Neutrophil (primary cell): Measurements from ENCODE around the gene EPB41L5.

ENCODE experiments used
- H3K27ac ChIP-seq: fragments of 200-600 bp; sonication (generic); 2 replicates; pipeline ENCODE4 v1.5.1; 2016; ENCODE audit warnings: mild to moderate bottlenecking, moderate library complexity
- H3K27me3 ChIP-seq: fragments of 200-600 bp; sonication (generic); 2 replicates; pipeline ENCODE4 v1.6.0; 2016; ENCODE audit warnings: mild to moderate bottlenecking
- H3K36me3 ChIP-seq: fragments of 200-600 bp; sonication (generic); 2 replicates; pipeline ENCODE4 v1.5.1; 2017
- H3K4me1 ChIP-seq, 2 experiments: fragments of 200-600 bp in 1 of 2; sonication (generic) in 1 of 2; 1 replicate in 1 of 2; 2 replicates in 1 of 2; pipeline versions ENCODE4 v1.5.1 to v1.6.1; 2013 to 2016; ENCODE audit warnings: low read depth in 1 of 2, low read length in 1 of 2, mild to moderate bottlenecking in 1 of 2, moderate library complexity in 1 of 2; ENCODE audit not compliant: control insufficient read depth in 1 of 2, insufficient read depth in 1 of 2
- H3K4me3 ChIP-seq, 2 experiments: fragments of 200-600 bp in 1 of 2; sonication (generic) in 1 of 2; 1 replicate in 1 of 2; 2 replicates in 1 of 2; pipeline ENCODE4 v1.5.1; 2013 to 2016; ENCODE audit warnings: low read depth in 1 of 2, low read length in 1 of 2, mild to moderate bottlenecking in 1 of 2, moderate library complexity in 1 of 2
- H3K9me3 ChIP-seq: fragments of 200-600 bp; sonication (generic); 2 replicates; pipeline ENCODE4 v1.5.1; 2016
- TF ChIP-seq, protein P1 (sequence below): fragments of 200-600 bp; sonication (generic); IDR thresholded peaks from 2 replicates; pipeline ENCODE4 v1.5.1; 2016; ENCODE audit warnings: antibody characterized with exemption

EPB41L5 gene

DNA sequence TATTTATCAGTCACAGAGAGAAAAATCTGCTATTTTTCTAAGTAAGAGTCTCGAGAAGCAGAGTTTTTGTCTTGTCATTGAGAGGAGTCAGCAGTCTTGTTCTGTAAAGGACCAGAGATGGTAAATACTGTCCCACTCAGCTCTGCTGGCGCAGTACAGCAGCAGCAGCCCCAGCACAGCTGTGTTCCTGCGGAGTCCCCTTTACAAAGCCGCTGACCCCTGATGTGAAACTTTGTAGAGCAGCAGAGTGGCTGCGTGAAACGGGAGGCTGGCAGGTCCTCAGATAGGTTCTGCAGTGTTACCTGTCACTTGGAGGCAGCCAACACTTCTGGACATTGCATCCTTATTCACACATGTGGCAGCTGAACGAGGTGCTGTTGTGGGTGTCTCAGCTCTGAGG is 165.1 kb downstream of the EPB41L5 start:
- Histone ChIP-seq H3K27ac (peak overlapping the region; percentile 77), H3K4me1 (peaks cover 27 to 38% of the 10 kb centered on the region in 2 experiments), H3K36me3 (no peaks in the 10 kb centered on the region)

DNA sequence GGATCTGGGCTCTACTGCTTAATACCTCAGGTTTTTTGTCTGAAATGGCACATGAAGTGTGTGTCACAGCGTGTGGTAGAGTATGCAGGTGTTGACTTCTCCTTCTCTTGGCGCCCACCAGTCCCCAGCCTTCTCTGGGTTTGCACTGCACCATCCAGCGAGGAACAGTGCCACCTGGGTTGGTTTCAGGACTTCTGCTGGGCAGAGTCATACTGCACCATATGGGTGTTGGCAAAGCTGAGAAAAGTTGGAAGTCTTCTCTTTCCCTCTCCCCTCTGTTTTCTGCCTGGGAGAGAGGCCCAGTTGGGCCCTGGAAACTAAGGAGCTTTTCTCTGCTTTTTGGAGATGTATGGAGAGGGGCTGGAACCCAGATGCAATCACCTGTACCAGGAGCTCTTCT is 166.5 kb downstream of the EPB41L5 start:
- Histone ChIP-seq H3K4me3 (no peak overlapping the region), H3K27me3 (no peaks in the 10 kb centered on the region), H3K4me1 (peaks cover 27 to 38% of the 10 kb centered on the region in 2 experiments), H3K9me3 (no peaks in the 10 kb centered on the region), H3K36me3 (no peaks in the 10 kb centered on the region), H3K27ac (no peak overlapping the region)
- TF ChIP-seq, protein P1, sequence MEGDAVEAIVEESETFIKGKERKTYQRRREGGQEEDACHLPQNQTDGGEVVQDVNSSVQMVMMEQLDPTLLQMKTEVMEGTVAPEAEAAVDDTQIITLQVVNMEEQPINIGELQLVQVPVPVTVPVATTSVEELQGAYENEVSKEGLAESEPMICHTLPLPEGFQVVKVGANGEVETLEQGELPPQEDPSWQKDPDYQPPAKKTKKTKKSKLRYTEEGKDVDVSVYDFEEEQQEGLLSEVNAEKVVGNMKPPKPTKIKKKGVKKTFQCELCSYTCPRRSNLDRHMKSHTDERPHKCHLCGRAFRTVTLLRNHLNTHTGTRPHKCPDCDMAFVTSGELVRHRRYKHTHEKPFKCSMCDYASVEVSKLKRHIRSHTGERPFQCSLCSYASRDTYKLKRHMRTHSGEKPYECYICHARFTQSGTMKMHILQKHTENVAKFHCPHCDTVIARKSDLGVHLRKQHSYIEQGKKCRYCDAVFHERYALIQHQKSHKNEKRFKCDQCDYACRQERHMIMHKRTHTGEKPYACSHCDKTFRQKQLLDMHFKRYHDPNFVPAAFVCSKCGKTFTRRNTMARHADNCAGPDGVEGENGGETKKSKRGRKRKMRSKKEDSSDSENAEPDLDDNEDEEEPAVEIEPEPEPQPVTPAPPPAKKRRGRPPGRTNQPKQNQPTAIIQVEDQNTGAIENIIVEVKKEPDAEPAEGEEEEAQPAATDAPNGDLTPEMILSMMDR: no peak

More for the DNA sequence above, 165.1 kb downstream of the EPB41L5 start:
- no peaks in the 10 kb centered on the region for H3K27me3 ChIP-seq
- no peak overlapping the region for H3K4me3 ChIP-seq
- TF ChIP-seq, protein P1: no peak
- H3K9me3 ChIP-seq: no peaks in the 10 kb centered on the region

DNA sequence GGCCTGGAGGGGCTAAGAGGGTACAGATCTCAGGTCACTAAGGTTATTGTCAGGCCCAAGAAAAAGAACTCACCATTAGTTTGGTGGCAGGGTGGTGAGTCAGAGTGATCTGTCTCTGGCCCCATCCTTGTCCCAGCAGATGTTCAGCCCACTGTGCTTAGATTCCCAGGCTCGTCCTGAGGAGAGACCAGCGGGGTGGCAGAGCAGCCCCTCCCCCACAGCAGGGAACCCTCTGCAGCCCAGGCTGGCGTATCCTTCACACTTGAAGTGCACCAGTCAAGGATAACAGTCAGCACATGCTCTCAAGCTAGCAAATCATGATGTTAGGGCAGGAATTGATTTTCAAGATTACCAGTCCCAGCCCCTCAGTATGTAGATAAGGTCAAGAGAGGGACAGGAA is 167.2 kb downstream of the EPB41L5 start:
- Histone ChIP-seq H3K4me1 (peaks cover 27 to 34% of the 10 kb centered on the region in 2 experiments), H3K27ac (no peak overlapping the region)

DNA sequence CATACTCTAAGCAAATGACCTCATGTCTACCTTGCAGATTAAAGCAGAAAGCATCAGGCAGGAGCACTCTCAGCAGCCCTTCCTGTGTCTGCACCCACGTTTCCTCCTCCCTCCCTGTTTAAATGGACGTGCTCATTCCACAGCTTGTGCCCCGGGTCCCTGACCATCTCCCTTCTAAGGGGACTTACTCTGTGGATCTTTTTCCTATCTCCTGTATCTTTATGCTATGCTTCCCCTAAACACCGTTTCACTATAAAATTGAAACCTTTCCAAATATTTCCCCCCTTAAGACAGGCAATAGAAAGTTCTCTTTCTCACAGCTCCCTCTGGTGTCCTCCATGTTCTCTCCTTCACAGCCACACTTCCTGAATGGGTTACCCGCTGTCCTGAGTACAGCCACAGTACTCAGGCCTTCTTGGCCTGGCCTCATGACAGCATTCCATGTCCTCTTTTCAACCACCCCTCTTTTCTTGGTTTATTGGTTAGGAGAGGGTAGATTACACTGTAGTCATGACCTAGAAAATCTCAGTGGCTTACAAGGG is 169.2 kb downstream of the EPB41L5 start:
- no peaks in the 10 kb centered on the region for H3K27me3 ChIP-seq
- H3K9me3 ChIP-seq: no peaks in the 10 kb centered on the region
- TF ChIP-seq, protein P1: no peak
- peak overlapping the region; percentile 15 for H3K27ac ChIP-seq
- peaks cover 20 to 21% of the 10 kb centered on the region in 2 experiments for H3K4me1 ChIP-seq
- peak overlapping the region in 1 of 2 experiments; percentile 5 for H3K4me3 ChIP-seq
- no peaks in the 10 kb centered on the region for H3K36me3 ChIP-seq

More for the DNA sequence above, 167.2 kb downstream of the EPB41L5 start:
- H3K36me3 ChIP-seq: no peaks in the 10 kb centered on the region
- no peak overlapping the region for H3K4me3 ChIP-seq
- TF ChIP-seq, protein P1: no peak
- no peaks in the 10 kb centered on the region for H3K27me3 ChIP-seq
- H3K9me3 ChIP-seq: no peaks in the 10 kb centered on the region

DNA sequence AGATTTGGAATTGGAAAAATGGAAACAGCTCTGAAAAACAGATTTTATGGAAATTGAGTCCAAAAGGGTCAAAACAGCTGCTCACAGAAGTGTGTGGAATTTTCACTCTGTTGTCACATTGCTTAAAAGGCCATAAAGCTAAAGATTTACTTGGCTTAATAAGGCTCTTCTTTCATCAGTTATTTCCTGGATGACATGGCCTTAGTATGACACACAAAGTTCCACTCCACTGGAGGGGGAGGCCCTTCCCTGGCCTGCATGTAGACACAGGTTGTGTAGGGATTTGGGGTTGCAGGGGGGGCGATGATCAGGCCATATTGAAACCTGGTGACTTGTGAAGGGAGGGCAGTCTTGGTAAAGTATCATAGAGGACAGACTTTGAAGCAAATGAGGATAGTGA is 176.3 kb downstream of the EPB41L5 start:
- TF ChIP-seq, protein P1: no peak
- H3K27me3 ChIP-seq: no peaks in the 10 kb centered on the region
- no peaks in the 10 kb centered on the region for H3K9me3 ChIP-seq
- H3K4me3 ChIP-seq: no peak overlapping the region
- H3K4me1 ChIP-seq: no peaks in the 10 kb centered on the region
- H3K36me3 ChIP-seq: no peaks in the 10 kb centered on the region
- H3K27ac ChIP-seq: no peak overlapping the region
